K562 treated with DMSO at 1 percent for 4 hours (cell line): ENCODE measurements around the gene AGRP. TPM values are rescaled to one million over a fixed set of nuclear protein-coding genes. Genes with fewer than 3 reads are reported as not detected.

Source experiments
- total RNA-seq: library from RNA; unstranded; fragments of 300-600 nt; gene quantifications from 2 replicates; pipeline ENCODE4 v1.2.3, GENCODE V29; 2022; ENCODE audit not compliant: insufficient read depth

AGRP gene, protein sequence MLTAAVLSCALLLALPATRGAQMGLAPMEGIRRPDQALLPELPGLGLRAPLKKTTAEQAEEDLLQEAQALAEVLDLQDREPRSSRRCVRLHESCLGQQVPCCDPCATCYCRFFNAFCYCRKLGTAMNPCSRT
- not detected in 2 replicates for total RNA-seq

DNA sequence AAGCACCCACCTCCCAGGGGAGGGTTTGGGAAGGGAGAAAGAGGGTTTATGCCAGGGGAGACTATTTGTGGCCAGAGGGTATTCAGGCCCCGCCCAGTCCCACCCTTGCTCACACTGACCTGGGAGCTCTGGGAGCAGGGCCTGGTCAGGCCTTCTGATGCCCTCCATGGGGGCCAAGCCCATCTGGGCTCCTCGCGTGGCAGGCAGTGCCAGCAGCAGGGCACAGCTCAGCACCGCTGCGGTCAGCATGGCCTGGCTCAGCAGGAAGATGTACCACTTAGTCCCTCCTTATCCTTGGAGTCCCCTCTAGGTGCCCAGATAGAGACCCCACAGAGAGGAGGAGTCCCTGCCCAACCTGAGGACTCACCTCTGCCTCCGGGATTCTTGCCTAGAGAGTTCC lies at the start of gene AGRP:
AGRP (minus strand) TSS at position 398 of the 400 bp plus-strand sequence; CDS start at position 249, 149 bp downstream.

DNA sequence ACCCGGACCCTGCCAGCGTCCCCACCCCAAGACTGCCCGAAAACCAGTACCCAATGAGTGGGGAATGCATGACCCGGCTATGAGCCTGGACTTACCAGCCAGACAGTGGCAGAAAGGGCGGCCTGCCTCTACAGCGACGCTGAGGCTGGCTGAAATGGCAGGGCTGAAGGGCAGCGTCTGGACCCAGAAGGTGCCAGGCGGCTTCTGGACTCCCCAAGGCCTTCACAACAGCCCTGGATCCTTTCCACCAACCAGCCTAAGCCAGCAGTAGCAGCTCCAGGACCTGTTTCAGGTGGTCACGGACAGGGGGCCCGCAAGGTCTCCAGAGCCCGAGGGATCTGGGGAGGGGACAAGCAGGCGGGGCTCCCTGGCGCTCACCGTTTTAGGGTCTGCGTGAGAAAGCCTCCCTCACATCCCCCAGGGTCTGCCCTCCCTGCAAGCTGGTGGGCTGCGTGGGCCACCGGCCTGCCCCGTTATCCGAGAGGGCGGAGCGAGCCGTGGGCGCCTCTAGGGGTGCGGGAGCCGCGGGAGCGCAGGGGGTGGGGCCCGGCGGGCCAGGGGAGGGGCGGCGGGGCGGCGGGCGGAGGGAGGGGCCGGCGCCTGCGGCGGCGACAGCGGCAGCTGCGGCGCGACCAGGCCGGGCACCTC lies 45.0 kb upstream of the AGRP start, which contains the start of gene RIPOR1:
RIPOR1 (plus strand) TSS at position 608 of the 648 bp plus-strand sequence. CDS start 9,618 bp downstream, outside the sequence.

DNA sequence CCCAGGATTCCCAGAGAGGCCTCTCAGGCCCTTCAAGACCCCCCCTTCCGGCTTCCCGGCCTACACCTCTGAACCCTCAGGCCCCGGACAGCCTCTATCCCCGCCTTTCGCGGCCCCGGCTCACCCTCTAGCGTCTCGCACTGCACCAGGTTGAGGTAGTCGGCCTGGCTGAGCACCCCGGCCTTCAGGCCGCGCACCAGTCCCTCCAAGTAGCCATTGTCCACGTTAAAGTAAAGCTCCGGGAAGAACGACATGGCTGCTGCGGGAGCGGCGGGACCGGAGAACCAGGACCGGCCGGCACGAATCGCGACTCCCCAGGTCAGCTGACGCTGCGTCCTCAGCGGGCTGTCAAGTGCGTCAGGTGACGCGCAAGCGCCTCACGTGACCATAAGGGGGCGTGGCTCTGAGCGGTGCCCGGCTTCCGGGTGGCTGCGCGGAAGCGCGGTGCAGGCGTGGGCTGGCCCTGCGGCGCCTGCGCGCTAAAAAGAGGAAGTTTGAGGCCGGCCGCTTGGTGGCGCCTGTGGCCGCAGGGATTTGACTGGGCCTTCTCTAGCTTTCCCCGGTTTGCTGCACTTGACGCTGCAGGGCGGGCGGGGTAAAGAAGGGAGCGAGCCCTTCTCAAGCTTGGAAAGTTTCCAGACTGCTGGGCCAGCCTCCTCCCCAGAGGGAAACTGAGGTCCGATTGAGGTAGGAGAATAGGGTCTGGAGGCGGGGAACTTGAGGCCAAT lies 2.4 kb downstream of the AGRP start, which contains the start of gene ATP6V0D1:
ATP6V0D1 (minus strand) TSS at position 325 of the 728 bp plus-strand sequence; CDS start at position 254, 71 bp downstream.

Other genes starting within 250 kb of the AGRP start
- 45.2 and 50.9 TPM in 2 replicates for gene FHOD1, start 236.1 kb downstream of the AGRP start, total RNA-seq
- 1.8 and 2.0 TPM in 2 replicates for gene SLC9A5, start 234.6 kb downstream of the AGRP start, total RNA-seq
- gene PLEKHG4, start 204.0 kb downstream of the AGRP start, total RNA-seq = 29.4 and 39.8 TPM in 2 replicates
- 0.15 TPM in 1 of 2 replicates, not detected in the other for gene KCTD19, start 156.8 kb downstream of the AGRP start, total RNA-seq
- gene LRRC36, start 156.7 kb downstream of the AGRP start, total RNA-seq = 0.30 TPM in 1 of 2 replicates, not detected in the other
- not detected in 2 replicates for gene TPPP3, start 90.0 kb downstream of the AGRP start, total RNA-seq
- gene ZDHHC1, start 67.1 kb downstream of the AGRP start, total RNA-seq = not detected in 2 replicates
- gene HSD11B2, start 52.4 kb downstream of the AGRP start, total RNA-seq = not detected in 2 replicates
- gene ATP6V0D1, start 2.4 kb downstream of the AGRP start, total RNA-seq = 148 and 171 TPM in 2 replicates
- 13.2 and 15.5 TPM in 2 replicates for gene RIPOR1, start 45.3 kb upstream of the AGRP start, total RNA-seq
- 25.4 and 34.1 TPM in 2 replicates for gene CTCF, start 79.0 kb upstream of the AGRP start, total RNA-seq
- gene CARMIL2, start 161.6 kb upstream of the AGRP start, total RNA-seq = 1.4 and 3.7 TPM in 2 replicates
- 29.2 and 33.2 TPM in 2 replicates for gene ACD, start 176.7 kb upstream of the AGRP start, total RNA-seq
- gene PARD6A, start 177.4 kb upstream of the AGRP start, total RNA-seq = 0.59 and 1.4 TPM in 2 replicates
- gene ENKD1, start 183.2 kb upstream of the AGRP start, total RNA-seq = 8.6 and 17.8 TPM in 2 replicates
- 1.3 TPM in 1 of 2 replicates, not detected in the other for gene C16orf86, start 183.3 kb upstream of the AGRP start, total RNA-seq
- 11.6 and 15.4 TPM in 2 replicates for gene GFOD2, start 235.8 kb upstream of the AGRP start, total RNA-seq